ENCODE results near the gene PRKACA. TPM values are rescaled to one million over a fixed set of nuclear protein-coding genes. Genes with fewer than 3 reads are reported as not detected.

PRKACA gene
- total and polyA plus RNA-seq, 4 donors, result 44.1 to 161 (median 111) TPM

- peaks cover 2% of the 10 kb centered on the region for H3K27me3 ChIP-seq (ENCODE audit: control insufficient read depth, insufficient read depth, low read length)
- peak overlapping the region; percentile 89 for H3K27ac ChIP-seq (ENCODE audit: low read depth, low read length)
- peak overlapping the region; percentile 70 for H3K4me3 ChIP-seq (ENCODE audit: low read depth, low read length)
- H3K9me3 ChIP-seq (ENCODE audit: control insufficient read depth, insufficient read depth, low read length), result no peaks in the 10 kb centered on the region
- peaks cover 4% of the 10 kb centered on the region for H3K36me3 ChIP-seq (ENCODE audit: control insufficient read depth, insufficient read depth, low read length)
- peak in 2 of 6 donors; percentile 60 to 74 for DNase-seq (ENCODE audit: low read depth in 4 of 6, low spot score in 6 of 6)
- H3K4me1 ChIP-seq (ENCODE audit: control insufficient read depth, insufficient read depth, low read length), result peaks cover 39% of the 10 kb centered on the region
- WGBS (ENCODE audit: insufficient coverage), result 2% methylated on average over 37 of the region's 44 CpGs
These were observed 43.4 kb downstream of the PRKACA start for GRCh38 chr19:14073925-14074838.

- no peaks in the 10 kb centered on the region for H3K9me3 ChIP-seq (ENCODE audit: control insufficient read depth, insufficient read depth, low read length)
- peaks cover 2% of the 10 kb centered on the region for H3K27me3 ChIP-seq (ENCODE audit: control insufficient read depth, insufficient read depth, low read length)
- H3K27ac ChIP-seq (ENCODE audit: low read depth, low read length), result peak overlapping the region; percentile 89
- DNase-seq (ENCODE audit: low read depth in 4 of 6, low spot score in 6 of 6), result peak in 2 of 6 donors; percentile 86 to 87
- H3K4me3 ChIP-seq (ENCODE audit: low read depth, low read length), result peak overlapping the region; percentile 70
- WGBS (ENCODE audit: insufficient coverage), result under 1% methylated on average over 106 of the region's 106 CpGs
- H3K36me3 ChIP-seq (ENCODE audit: control insufficient read depth, insufficient read depth, low read length), result peaks cover 4% of the 10 kb centered on the region
- H3K4me1 ChIP-seq (ENCODE audit: control insufficient read depth, insufficient read depth, low read length), result peaks cover 39% of the 10 kb centered on the region
These were observed 44.2 kb downstream of the PRKACA start for GRCh38 chr19:14073261-14073924.

- Histone ChIP-seq H3K27me3 (ENCODE audit: control insufficient read depth, insufficient read depth, low read length) (peaks cover 2% of the 10 kb centered on the region), H3K27ac (ENCODE audit: low read depth, low read length) (peak within 1 kb of the TSS; percentile 89), H3K9me3 (ENCODE audit: control insufficient read depth, insufficient read depth, low read length) (no peaks in the 10 kb centered on the region), H3K4me1 (ENCODE audit: control insufficient read depth, insufficient read depth, low read length) (peaks cover 39% of the 10 kb centered on the region), H3K36me3 (ENCODE audit: control insufficient read depth, insufficient read depth, low read length) (peaks cover 4% of the 10 kb centered on the region), H3K4me3 (ENCODE audit: low read depth, low read length) (peak within 1 kb of the TSS; percentile 70)
- WGBS (ENCODE audit: insufficient coverage), result 1% methylated on average over 51 of the region's 51 CpGs
- DNase-seq (ENCODE audit: low read depth in 4 of 6, low spot score in 6 of 6), result peak in 2 of 6 donors; percentile 25 to 43
These were observed 44.9 kb downstream of the PRKACA start, which contains the start of gene MISP3 for GRCh38 chr19:14072535-14073260. MISP3 (plus strand) TSS chr19:14072786; CDS start chr19:14073310, 524 bp downstream.

DNA sequence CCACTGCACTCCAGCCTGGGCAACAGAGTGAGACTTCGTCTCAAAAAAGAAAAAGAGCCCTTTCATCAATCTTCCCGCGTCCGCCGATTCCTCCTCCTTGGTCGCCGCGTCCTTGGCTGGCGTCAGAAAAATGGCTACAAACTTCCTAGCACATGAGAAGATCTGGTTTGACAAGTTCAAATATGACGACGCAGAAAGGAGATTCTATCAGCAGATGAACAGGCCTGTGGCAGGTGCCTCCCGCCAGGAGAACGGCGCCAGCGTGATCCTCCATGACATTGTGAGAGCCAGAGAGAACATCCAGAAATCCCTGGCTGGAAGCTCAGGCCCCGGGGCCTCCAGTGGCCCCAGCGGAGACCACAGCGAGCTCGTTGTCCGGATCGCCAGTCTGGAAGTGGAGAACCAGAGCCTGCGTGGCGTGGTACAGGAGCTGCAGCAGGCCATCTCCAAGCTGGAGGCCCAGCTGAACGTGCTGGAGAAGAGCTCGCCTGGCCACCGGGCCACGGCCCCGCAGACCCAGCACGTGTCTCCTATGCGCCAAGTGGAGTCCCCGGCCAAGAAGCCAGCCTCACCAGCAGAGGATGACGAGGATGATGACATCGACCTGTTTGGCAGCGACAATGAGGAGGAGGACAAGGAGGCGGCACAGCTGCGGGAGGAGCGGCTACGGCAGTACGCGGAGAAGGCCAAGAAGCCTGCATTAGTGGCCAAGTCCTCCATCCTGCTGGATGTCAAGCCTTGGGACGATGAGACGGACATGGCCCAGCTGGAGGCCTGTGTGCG is 47.1 kb downstream of the PRKACA start:
- Histone ChIP-seq H3K4me3 (ENCODE audit: low read depth, low read length) (no peak overlapping the region), H3K27me3 (ENCODE audit: control insufficient read depth, insufficient read depth, low read length) (peaks cover 2% of the 10 kb centered on the region), H3K9me3 (ENCODE audit: control insufficient read depth, insufficient read depth, low read length) (no peaks in the 10 kb centered on the region), H3K27ac (ENCODE audit: low read depth, low read length) (no peak overlapping the region), H3K4me1 (ENCODE audit: control insufficient read depth, insufficient read depth, low read length) (peaks cover 36% of the 10 kb centered on the region), H3K36me3 (ENCODE audit: control insufficient read depth, insufficient read depth, low read length) (peaks cover 4% of the 10 kb centered on the region)
- DNase-seq (ENCODE audit: low read depth in 4 of 6, low spot score in 6 of 6), result no peak
- WGBS (ENCODE audit: insufficient coverage), result 94% methylated on average over 41 of the region's 43 CpGs

- no peak overlapping the region for H3K27ac ChIP-seq (ENCODE audit: low read depth, low read length)
- H3K4me1 ChIP-seq (ENCODE audit: control insufficient read depth, insufficient read depth, low read length), result no peaks in the 10 kb centered on the region
- 64% methylated on average over 1 of the region's 2 CpGs for WGBS (ENCODE audit: insufficient coverage)
- no peak for DNase-seq (ENCODE audit: low read depth in 4 of 6, low spot score in 6 of 6)
- H3K9me3 ChIP-seq (ENCODE audit: control insufficient read depth, insufficient read depth, low read length), result no peaks in the 10 kb centered on the region
- no peak overlapping the region for H3K4me3 ChIP-seq (ENCODE audit: low read depth, low read length)
- peaks cover 4% of the 10 kb centered on the region for H3K36me3 ChIP-seq (ENCODE audit: control insufficient read depth, insufficient read depth, low read length)
- no peaks in the 10 kb centered on the region for H3K27me3 ChIP-seq (ENCODE audit: control insufficient read depth, insufficient read depth, low read length)
These were observed 51.4 kb downstream of the PRKACA start for GRCh38 chr19:14066134-14066533.

DNA sequence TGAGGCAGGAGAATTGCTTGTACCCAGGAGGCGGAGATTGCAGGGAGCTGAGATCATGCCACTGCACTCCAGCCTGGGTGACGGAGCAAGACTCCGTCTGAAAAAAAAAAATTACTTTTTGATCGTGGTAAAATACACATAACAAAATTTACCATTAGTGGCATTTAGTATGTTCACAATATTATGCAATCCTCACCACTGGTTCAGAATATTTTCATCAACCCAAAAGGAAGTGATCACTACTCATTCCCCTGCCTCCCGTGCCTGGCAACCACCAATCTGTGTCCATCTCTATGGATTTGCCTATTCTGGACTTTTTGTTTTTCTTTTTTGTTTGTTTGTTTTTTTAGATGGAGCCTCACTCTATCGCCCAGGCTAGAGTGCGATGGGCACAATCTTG is 54.5 kb downstream of the PRKACA start:
- Histone ChIP-seq H3K4me3 (ENCODE audit: low read depth, low read length) (no peak overlapping the region), H3K27me3 (ENCODE audit: control insufficient read depth, insufficient read depth, low read length) (peaks cover 19% of the 10 kb centered on the region), H3K36me3 (ENCODE audit: control insufficient read depth, insufficient read depth, low read length) (no peaks in the 10 kb centered on the region), H3K27ac (ENCODE audit: low read depth, low read length) (no peak overlapping the region), H3K4me1 (ENCODE audit: control insufficient read depth, insufficient read depth, low read length) (peaks cover 11% of the 10 kb centered on the region), H3K9me3 (ENCODE audit: control insufficient read depth, insufficient read depth, low read length) (no peaks in the 10 kb centered on the region)
- WGBS (ENCODE audit: insufficient coverage), result no CpG with 5 or more reads among the region's 7 CpGs
- no peak for DNase-seq (ENCODE audit: low read depth in 4 of 6, low spot score in 6 of 6)

- no peaks in the 10 kb centered on the region for H3K36me3 ChIP-seq (ENCODE audit: control insufficient read depth, insufficient read depth, low read length)
- H3K4me1 ChIP-seq (ENCODE audit: control insufficient read depth, insufficient read depth, low read length), result peaks cover 17% of the 10 kb centered on the region
- no peak overlapping the region for H3K27ac ChIP-seq (ENCODE audit: low read depth, low read length)
- no peaks in the 10 kb centered on the region for H3K9me3 ChIP-seq (ENCODE audit: control insufficient read depth, insufficient read depth, low read length)
- WGBS (ENCODE audit: insufficient coverage), result 88% methylated on average over 5 of the region's 5 CpGs
- peaks cover 21% of the 10 kb centered on the region for H3K27me3 ChIP-seq (ENCODE audit: control insufficient read depth, insufficient read depth, low read length)
- no peak for DNase-seq (ENCODE audit: low read depth in 4 of 6, low spot score in 6 of 6)
- H3K4me3 ChIP-seq (ENCODE audit: low read depth, low read length), result no peak overlapping the region
These were observed 55.1 kb downstream of the PRKACA start for GRCh38 chr19:14062558-14062855.

DNA sequence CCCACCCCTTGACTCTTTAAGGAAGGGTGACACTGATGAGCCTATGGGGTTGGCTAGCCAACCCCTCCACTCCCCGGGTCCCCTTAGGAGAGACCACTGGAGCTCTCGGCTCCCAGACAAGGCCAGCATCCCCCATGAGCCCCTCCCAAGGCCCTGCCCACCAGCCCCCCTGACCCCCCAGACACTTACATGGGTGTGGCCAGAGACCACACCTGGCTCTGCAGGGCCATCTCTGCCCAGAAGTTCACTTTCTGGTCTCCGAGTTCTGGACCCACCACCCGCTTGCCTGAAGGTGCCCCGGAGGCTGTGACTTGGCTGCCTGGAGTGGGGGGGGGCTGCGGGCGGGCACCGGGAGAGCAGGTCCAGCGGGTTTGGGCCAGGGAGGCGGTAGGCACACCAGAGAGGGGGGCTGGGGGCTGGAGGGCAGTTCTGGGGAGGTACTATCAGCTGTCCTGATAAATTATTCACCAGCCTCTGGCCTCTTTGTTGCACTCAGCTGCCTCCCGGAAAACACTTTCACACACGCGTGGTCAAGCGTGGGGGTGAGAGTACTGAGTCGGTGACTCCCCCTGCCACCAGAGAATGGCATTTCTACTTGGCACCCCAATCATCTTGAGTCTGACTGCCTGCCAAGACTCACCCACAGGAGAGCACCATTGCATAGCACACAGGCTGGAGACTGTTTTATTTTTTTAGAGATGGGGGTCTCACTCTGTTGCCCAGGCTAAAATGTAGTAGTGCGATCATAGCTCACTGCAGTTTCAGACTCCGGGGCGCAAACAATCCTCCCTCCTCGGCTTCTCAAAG is 55.6 kb downstream of the PRKACA start, which contains the start of gene PALM3:
Gene PALM3, minus strand, starts transcription at position 326 of the 807 bp plus-strand sequence. Its CDS starts 96 bp downstream, at position 230.
- Histone ChIP-seq H3K27me3 (ENCODE audit: control insufficient read depth, insufficient read depth, low read length) (peaks cover 21% of the 10 kb centered on the region), H3K27ac (ENCODE audit: low read depth, low read length) (no peak within 1 kb of the TSS), H3K4me1 (ENCODE audit: control insufficient read depth, insufficient read depth, low read length) (peaks cover 19% of the 10 kb centered on the region), H3K9me3 (ENCODE audit: control insufficient read depth, insufficient read depth, low read length) (no peaks in the 10 kb centered on the region), H3K4me3 (ENCODE audit: low read depth, low read length) (no peak within 1 kb of the TSS), H3K36me3 (ENCODE audit: control insufficient read depth, insufficient read depth, low read length) (no peaks in the 10 kb centered on the region)
- DNase-seq (ENCODE audit: low read depth in 4 of 6, low spot score in 6 of 6), result no peak
- WGBS (ENCODE audit: insufficient coverage), result 44% methylated on average over 13 of the region's 19 CpGs
